Ramos (cell line): Measurements from ENCODE around the gene BMP8A.
"Not testable (repeated sequence)": the region's sequence is repeated elsewhere in the genome, so short reads cannot be mapped to it uniquely, and the experiment has no call there.

Experiments used
- in situ Hi-C: fragments of 300-500 bp; cut with MboI; formaldehyde crosslinking; loops from one replicate; pipeline ENCODE4 v1.14.3; 2022; ENCODE audit warnings: low sequenced_read_pairs; ENCODE audit not compliant: unreplicated experiment

Gene BMP8A

DNA sequence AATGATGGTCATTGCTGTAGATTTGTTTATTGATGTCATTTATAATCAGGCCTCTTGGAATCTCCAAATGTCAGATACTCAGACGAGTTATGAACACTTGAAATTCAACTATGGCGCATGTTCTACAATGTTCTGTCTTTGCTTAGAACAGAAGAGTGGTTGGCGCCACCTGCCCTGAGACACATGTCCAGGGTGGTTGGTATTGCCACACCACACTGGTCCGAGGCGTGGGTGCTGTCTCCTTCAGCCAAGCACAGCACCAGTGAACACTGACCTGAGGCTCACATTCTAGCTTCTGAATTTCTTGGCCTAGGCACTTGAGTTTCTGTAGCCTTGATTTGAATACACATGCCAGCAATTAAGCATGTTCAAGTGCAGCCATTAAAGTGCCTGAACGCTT lies 10.1 kb upstream of the BMP8A start:
- in situ Hi-C loops, result no loop called here

DNA sequence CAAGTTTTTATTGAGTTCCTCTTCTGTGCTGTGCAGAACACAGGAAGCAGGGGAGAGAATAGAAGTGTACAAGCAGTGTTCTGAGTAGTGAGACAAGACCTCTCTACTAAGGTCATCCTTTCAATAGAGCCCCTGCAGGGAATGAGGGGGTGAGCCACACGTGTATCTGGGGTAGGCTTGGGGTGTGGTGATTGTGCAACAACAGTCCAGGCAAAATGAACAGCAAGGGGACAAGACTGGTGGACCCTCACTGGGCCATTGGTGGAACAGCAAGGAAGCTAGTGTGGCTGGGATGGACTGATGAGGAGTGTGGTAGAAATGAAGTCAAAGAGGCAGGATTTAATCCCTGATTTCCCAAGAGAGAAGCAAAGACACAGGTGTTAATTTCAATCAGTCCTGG lies 8.2 kb upstream of the BMP8A start:
- in situ Hi-C loops, result no loop called here

DNA sequence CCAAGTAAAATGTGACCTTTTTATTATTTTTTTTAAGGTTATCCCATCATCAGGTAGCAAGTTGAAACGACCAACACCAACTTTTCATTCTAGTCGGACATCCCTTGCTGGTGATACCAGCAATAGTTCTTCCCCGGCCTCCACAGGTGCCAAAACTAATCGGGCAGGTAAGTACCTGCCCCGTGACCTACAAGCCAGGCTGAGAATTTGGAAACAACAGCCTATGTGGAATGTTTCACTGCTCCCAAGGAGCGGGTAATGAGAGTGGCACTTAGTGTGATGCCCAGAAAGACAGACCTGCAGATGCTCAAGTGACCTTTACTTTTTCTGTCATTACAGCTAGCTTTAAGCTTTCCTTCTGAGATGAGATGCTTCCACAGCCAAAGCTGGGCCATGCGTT lies 6.9 kb upstream of the BMP8A start:
- in situ Hi-C loops, result no loop called here

DNA sequence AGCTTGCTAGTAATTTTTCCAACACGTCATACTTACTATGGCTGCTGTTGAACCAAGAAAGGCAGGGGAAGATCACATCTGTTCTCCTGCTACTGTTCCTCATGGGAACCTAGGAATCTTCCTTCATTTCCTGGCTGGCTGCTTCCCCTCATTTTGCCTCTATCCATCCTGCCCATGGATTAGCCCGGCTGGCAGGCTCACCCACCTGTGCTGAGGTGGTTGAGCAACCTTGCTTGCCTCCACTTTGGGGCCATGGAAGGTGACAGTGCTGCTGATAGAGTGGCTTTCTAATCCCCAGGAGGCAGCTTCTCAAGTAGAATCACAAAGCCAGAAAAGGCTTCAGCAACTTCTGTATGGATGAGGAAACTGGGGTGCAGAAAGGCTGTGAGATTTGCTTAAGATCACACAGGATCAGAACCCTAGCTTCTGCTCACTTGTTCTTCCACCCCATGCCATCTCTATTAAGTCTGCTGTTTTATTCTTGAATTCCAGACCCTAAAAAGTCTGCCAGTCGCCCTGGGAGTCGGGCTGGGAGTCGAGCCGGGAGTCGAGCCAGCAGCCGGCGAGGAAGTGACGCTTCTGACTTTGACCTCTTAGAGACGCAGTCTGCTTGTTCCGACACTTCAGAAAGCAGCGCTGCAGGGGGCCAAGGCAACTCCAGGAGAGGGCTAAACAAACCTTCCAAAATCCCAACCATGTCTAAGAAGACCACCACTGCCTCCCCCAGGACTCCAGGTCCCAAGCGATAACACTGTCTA lies 6.2 kb upstream of the BMP8A start:
- in situ Hi-C loops, result no loop called here

DNA sequence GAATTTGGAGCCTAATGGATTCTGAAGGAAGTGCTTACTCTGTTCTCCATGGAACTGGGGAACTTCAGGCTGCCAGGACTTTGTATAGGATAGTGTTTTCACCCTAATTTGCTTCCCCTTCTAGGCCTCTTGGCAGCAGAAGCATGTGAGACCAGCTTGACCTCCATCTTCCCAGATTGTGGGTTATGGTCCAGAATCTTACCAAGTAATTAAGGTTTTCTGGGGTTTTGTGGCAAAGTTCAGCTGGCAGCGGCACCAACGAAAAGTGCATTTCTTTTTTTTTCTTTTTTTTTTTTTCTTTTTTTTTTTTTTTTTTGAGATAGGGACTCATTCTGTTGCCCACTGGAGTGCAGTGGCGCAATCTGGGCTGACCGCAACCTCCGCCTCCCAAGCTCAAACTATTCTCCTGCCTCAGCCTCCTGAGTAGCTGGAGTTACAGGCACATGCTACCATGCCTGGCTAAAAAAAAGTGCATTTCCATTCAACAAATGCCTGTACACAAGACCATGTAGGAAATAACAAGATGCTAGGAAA lies 3.4 kb upstream of the BMP8A start:
- in situ Hi-C loops, result no loop called here

DNA sequence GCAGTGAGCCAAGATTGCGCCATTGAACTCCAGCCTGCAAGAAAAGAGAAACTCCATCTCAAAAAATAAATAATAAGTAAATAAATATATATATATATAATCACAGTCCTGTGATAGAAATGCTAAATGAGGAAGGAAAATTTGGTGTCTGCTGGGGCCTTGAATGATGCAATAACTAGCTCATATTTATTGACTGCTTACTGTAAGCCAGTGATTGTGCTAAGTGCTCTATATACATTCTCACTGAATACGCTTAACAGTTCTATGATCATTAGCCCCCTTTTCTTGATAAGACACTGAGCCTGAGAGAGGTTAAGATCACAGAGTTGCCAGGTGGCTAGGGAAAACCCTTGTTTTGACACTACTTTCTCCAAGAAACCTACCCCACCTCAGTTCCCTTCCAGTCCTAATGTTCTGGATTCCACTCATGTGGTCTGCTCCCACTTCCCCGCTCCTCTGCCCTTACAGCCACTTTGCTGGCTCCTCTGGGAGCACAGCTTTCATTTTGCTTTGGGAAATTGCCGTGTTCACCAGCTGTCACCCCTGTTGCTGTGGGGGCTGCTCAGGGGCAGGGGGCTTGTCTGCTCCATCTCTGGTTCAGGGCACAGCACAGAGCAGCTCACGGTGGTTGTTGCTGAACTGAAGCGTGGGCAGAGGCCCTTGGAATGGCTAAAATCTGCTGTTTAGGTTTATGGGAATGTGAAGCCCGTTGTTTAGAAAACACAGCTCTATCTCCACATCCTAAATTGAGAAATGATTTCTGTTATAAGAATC lies 2.5 kb upstream of the BMP8A start:
- in situ Hi-C loops, result no loop called here

DNA sequence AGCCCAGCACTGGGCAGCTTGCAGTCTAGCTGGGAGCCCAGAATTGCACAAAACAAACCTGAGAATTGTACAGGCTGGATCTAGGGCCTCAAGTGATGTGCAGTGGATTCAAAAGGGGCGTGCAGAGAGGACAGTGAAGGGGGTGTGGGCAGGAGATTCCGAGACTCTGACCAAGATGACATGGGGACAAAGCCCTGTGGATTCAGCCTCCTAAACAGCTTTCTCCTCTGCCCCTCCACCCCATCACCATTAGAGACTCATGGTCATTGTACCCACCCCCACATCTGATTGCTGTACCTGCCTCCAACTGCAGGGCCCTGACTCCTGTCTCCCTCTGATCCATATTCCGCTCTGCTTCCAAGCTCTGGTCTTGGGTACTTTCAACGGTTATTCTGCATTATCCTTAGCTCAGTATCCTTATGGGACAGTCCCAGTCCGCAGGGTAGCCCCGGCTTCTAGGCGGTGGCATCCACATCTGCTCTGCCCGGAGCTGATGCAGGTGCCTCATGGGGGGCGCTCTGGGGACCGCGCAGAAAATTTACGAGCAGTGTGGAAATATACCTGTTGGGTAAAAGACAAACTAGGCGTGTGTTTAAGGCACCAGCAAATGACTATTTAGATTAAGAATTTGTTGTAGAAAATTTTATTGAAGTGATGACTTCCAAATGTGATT lies 1.7 kb upstream of the BMP8A start:
- in situ Hi-C loops, result no loop called here

DNA sequence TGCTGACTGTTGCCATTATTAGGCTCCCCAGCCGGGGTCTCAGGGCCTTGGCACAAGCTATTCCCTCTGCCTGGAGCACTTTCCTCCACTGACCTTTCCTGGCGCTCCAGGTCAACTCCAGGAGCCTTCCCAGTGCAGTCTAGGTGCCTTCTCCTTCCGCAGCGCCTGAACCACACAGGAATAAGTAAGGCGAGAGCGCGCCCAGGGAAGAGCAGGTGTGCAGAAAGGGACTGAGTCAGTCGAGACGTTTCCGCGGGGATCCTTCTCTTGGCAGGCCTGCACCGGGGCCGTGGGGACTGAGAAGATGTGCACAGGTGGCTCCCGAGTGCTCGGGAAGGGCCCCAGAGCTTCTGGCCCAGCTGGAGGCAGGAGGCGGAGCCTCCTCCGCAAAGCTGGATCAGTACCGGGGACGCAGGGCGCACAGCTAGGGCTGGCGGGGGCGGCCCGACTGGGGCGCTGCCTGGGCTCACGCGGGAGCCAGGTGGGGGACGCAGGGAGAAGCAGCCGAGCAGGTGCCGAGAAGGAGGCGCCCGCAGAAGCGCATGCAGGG lies 765 bp upstream of the BMP8A start:
- in situ Hi-C loops, result no loop called here

DNA sequence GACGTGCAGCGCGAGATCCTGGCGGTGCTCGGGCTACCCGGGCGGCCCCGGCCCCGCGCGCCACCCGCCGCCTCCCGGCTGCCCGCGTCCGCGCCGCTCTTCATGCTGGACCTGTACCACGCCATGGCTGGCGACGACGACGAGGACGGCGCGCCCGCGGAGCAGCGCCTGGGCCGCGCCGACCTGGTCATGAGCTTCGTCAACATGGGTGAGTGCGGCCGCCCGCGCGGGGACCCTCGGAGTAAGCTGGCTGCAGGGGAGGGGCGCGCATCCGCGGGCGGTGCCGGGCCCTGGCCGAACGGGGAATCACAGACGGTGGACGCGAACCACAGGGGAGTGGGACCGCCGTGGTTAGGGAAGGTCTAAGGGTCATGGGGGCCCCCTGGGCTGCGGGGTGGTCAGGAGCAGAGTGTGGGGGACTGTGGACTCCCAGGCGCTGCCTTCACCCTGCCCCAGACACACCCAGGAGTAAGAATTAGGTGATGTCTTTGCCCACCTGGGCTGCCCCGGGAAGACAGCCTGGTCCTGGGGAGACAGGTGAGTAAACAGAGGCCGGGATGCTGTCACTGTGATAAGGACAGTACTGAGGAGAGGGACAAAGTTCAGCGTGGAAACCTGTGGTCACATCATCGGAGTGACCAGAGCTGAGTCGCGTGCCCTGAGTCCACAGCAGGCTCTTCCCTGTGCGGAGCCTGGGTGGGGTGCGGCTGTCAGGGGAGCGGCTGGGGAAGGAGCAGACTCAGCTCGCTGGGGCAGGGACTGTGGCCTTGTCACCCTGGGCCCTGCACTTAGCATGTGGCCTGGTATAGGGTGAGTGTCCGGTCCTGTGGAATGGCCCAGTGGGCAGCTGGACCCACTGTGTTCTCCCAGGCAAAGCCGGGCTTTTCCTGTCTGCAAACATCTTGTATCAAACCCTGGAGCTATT lies 944 bp downstream of the BMP8A start:
- in situ Hi-C loops, result not testable (repeated sequence)

DNA sequence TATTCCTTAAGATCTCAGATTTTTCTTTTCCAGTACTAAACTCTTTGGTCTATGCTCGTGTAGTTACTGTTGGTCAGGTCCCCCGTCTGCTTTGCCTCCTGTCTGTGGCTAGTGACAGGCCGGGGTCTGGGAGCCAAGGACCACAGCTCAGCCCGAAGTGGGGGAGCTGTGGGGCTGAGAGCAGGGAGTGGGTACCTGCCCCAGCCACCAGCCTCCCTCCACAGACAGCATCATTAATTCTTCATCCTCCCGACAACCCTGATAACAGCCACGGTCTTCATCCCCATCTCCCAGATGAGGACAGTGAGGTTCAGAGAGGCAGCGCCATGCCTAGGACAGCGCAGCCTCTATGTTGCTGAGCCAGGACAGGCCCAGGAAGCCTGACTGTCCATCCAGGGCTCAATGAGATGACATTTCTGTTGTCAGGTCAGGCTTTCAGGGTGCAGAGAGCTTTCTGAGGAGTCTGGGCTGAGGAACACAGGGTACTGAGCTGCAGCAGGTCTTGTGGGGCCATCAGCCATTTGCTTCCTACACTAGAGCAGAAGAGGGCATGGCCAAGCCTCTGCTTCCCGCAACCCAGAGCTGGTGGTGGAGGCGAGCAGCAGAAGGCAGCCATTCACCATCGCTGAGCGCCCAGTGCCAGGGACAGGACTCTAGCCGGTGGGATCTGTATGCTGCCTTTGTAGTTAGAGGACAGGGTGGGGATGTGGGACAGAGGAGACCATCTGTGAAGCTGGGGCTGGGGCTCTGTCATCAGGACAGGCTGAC lies 1.8 kb downstream of the BMP8A start:
- in situ Hi-C loops, result not testable (repeated sequence)

DNA sequence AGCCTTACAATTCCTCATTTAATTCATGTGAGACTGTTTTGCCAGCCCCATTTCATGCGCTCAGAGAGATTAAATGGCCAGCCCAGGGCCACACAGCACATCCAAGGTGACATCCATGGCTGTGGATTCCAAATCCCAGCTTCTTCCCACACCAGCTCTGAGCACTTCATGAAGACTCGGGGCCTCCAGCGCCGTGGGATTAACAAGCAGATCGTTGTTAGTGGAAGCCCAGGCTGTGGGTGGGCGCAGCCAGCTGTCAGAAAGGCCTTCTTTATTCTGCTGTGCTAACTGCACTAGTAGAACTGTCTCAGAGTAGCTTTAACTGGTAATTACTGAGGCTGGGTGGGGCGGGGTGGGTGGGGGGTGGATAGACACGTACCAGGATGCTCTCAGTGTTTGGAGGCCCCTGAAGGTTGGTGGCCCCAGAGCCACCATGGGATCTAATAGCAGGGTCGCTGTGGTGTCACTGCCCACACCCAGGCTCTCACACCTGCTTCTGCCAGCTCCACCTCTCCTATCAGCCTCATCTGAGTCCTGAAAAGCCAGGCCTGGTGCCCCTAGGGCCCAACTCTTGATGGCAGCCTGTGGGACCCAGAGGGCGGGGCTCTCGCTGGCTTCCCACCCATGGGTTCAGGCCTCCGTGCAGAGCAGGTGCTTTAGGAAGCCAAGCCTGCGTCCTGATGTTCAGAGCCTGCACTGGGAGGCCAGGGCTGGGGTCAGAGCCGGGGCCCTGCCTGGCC lies 3.4 kb downstream of the BMP8A start:
- in situ Hi-C loops, result no loop called here

DNA sequence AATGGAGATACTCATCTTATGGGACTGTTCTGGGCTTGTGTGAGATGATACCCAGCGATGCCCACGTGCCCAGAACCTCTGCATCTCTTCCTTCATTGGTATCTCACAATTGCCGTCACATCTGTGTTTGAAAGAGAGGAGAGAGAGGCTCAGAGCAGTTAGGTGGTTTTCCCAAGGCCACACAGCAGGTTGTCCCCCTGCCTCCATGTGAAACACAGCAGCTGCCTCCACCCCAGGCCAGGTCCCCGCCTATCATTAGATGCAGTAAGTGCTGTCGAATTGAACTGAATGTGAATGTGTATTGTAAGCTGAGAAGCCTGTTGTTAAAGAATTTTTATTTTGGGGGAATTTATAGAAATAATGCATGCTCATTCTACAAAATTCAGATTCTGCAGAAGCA lies 5.1 kb downstream of the BMP8A start:
- in situ Hi-C loops, result not testable (repeated sequence)

DNA sequence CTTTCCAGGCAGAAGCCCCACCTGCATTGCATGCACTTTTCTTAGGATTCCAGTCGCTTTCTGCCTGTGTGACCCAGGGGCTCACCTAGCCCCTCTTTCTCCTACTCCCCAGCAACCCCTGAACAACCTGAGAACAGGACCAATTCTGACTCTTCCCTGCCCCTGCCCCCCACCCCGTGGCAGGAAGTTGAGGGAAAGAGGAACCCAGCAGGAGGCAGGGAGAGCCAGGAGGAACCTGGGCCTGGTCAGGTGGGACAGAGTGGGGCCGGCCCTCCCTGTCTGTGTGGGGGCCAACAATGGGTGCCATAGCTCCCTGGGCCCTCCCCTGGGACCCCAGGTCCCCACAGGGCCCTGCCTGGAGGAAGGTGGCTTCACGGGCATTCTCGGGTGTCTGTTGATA lies 6.1 kb downstream of the BMP8A start:
- in situ Hi-C loops, result no loop called here

DNA sequence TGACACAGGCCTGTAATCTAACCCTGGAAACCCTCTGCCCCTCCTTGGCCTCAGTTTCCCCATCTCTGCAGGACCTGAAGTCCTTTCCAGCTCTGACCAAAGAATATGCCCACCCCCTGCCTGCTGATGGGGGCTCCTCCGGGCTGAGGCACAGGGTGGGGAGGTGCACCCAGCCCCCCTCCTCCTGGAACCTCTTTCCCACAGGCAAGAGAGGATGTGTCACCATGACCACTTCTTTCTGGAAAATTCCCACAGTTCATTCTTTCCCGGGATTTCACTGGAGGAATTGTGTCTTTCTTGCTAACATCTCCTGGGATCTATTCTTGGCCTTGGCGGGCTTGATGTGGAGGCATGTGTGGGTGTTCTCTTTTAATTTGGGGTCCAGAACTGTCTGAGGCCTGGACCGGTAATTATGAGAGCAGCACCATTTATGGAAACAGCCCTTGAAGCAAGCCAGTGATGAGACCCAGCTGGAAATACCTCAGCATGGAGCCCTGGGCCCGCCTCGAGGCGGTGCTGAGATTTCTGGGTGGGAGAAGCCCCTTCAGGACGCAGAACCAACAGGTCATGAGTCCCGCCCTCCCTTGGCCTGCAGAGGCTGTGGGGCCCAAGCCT lies 6.8 kb downstream of the BMP8A start:
- in situ Hi-C loops, result not testable (repeated sequence)

DNA sequence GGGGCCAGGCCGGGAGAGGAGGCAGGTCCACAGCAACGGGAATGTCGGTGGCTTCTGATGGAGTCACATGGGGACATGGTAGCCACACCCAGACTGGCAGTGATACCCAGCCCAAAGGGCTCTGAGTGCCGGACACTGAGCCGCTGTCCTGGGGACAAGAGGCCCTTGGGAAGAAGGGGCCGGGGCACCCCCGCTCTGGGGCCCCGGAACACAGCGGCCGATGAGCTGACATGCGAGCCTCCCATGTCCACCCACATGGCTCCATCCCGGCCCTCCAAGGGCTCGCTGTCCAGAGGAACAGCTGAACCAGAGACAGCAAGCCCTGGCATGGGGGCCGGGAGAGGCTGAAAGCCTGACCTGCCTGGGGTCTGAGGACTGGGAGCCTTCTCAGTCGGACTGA lies 7.4 kb downstream of the BMP8A start:
- in situ Hi-C loops, result not testable (repeated sequence)

DNA sequence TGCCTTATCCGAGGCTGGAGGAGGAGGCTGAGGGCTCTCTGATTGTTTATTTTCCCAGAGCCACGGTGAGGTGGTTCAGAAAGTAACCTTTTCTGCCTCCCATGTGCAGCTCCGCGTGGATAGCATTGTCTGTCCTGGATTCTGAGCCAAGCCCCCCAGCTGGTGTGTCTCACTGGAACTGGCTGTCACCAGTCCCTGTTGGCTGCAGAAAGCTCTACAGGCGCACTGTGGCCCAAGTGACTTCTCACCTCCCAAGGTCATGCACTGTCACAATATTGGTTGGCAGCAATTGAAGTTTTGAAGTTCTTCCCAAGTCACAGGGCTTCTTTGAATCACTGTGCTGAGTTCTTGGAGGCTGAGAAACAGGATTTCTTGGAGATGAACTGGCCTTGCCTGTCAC lies 8.2 kb downstream of the BMP8A start:
- in situ Hi-C loops, result no loop called here

DNA sequence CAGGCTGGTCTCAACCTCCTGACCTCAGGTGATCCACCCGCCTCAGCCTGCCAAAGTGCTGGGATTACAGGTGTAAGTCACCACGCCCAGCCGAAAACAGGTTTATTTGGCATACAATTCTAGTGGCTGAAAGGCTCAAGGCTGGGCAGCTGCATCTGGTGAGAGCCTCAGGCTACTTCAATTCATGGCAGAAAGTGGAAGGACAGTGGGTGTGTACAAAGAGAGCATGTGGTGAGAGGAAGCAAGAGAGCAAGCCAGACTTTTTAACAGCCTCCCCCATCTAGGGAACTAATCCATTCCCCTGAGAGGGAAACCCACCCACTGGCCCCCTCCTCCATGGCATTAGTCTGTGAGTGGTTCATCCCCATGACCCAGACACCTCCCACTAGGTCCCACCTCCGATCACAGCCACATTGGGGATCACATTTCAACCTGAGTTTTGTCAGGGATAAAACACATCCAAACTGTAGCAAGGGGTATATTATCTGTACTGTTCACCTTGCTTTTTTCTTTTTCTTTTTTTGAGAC lies 9.5 kb downstream of the BMP8A start:
- in situ Hi-C loops, result no loop called here

DNA sequence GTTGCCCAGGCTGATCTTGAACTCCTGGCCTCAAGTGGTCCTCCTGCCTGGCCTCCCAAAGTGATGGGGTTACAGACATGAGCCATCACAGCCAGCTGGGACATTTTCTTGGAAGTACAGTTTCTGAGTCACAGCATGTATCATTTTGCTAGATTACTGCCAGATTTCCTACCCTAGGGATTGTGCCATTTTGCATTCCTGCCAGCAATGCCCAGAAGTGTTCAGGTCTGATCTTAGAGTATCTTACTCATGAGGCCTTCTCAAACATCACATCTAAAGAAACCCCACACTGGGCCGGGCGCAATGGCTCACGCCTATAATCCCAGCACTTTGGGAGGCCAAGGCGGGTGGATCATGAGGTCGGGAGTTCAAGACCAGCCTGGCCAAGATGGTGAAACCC lies 10.2 kb downstream of the BMP8A start:
- in situ Hi-C loops, result no loop called here
